HTR-8/SVneo (cell line): ENCODE results near the gene TRDMT1.
A peak's percentile ranks its signal among the peaks of the same experiment; 100 is the strongest.
"Not testable (repeated sequence)": the region's sequence is repeated elsewhere in the genome, so short reads cannot be mapped to it uniquely, and the experiment has no call there.

ENCODE experiments used
- DNase-seq: peaks from one replicate; pipeline ENCODE4 v3.0.0; 2011; ENCODE audit warnings: low spot score, mixed read lengths; ENCODE audit not compliant: insufficient read length
- FAIRE-seq: peaks from 2 replicates; lab custom pipeline; 2011; peaks lifted over from hg19 to GRCh38; lab: Jason Lieb, UNC

The TRDMT1 gene

DNA sequence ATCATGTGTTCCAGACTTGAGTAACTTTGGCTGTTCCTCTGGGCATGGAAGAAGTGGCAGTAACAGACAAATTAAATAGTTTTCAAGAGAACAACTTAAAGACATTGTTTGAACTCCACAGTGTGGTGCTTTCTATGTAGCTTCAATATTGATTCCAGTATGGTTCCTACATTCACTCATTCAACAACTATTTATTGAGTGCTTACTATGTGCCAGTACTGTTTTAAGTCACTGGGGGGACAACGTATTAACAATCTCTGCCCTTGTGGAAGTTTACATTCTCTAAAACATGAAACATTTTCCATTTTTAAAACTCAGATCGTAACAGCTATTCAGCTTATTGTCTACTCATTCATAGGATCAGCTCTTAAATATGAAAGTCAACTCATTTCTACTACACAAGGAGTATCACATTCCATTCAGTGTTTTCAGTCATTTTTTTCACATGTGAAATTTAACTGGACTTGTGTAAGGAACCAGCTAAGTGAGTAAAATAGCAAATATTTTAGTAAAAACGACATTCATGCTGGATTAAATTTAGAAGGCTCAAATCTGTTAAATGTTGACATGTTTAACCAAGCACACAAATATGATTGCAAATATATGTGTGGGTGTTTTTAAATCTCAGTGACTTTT, 58.3 kb downstream of the TRDMT1 start:
- FAIRE-seq: no peak
- no peak for DNase-seq

DNA sequence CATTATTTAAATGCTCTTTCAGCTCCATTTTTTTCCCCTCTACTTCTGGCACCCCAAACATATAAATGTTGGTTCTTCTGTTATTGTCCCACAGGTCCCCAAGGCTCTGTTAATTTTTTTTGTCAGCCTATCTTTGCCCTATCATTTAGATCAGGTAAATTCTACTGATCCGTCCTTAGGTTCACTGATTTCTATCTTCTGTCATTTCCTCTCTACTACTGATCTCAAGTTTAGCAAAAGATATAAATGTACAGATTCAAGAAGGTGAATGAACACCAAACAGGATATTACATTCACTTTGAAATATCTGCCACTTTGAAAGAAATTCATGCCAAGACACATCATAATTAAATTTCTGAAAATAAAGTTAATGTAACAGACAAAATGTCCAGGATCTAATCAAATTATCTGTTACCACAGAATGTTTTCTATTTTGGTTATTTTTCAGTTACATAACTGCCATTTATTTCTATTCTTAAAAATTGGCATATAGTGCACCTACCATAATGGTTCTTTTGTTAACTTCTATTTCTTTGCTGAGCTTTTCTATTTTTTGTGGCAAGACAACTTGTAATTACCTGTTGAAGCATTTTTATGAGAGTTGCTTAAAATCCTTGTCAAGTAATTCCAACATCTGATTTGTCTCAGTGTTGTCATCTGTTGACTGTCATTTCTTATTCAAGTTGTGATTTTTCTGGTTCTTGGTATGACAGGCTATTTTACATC, 59.8 kb downstream of the TRDMT1 start:
- FAIRE-seq (no peak), DNase-seq (no peak)

DNA sequence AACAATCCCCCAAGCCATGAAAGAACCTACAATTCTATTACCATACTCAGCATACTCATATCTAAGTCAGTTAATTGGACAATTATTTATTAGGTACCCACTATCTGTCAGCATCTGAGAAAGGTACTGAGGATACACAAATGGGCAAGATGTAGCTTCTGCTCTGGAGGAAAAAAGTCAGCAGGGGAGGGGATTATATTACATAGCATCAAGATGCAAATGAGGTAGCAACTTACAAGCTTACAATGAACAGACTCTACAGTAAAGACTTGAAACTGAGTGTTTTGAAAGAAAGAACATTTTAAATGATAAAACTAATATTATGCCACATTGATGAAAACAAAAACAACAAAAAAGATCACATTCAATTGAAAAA, 61.1 kb downstream of the TRDMT1 start:
- FAIRE-seq (no peak), DNase-seq (no peak)

DNA sequence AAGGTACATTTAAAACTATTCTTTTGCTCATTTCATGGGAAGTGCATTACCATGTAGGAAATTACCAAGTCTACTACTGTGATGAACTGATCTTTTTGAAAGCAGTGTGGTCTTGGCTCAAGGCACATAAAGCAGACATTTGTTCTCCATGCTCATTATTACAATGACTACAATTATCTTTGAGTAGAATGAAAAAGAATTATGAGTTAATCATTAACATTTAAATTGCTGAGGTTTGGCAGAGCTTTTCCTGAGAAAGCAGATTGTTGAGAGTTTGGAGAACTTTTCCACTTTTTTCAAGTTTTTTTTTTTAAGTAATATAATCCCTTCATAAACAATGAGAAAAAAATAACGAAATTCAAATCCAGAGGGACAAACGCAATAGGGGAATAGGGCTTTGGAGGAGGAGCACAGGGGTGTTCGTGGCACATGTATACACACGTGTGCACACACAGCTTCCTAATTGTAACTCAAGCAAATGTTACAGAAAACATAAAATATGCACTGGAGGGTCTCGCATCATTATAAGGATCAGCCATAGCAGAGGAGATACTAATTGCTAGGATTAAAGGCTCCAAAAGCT, 62.9 kb downstream of the TRDMT1 start:
- no peak for DNase-seq
- FAIRE-seq: no peak

DNA sequence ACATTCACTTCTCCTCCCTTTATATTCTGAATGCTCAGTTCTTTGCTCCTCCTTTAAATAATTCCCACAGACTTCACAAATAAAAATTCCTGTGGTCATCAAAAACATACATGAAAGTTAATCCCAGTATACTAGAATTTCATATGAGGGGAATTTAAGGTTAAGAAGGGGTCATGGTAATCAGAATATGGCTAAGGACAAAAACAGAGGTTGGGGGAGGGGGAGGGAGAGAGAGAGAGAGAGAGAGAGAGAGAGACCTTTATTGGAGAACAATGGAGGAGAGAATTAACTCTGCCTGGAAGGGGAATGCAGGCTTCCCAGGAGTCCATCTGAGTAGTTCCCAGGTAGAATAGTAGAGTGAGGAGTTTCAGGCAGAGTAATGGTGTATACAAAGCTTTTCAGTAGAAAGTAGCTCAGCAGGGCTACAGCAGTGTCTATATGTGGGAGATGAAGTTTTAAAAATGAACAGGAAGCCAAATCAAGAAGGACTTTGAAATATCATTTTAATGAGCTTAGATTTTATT, 66.7 kb downstream of the TRDMT1 start:
- DNase-seq: no peak
- FAIRE-seq: no peak

DNA sequence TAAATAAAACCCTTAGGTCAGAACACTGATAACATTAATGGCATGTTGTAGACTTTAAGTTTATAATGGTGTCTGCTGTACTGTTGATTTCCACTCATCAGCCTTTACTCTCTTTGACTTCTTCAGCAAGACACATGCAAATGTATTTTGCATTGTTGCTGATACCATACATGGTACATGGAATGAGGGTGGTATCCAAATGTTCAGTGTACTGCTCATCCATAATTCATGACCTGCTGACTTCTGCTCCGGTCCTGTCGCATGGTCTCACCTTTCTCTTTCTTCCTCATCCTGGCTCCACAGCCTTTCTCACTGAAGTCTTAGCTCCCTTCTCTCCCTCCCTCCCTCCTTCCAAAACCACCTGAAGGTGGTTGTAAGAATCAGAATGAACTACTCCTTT, 67.2 kb downstream of the TRDMT1 start:
- no peak for DNase-seq
- FAIRE-seq: no peak

DNA sequence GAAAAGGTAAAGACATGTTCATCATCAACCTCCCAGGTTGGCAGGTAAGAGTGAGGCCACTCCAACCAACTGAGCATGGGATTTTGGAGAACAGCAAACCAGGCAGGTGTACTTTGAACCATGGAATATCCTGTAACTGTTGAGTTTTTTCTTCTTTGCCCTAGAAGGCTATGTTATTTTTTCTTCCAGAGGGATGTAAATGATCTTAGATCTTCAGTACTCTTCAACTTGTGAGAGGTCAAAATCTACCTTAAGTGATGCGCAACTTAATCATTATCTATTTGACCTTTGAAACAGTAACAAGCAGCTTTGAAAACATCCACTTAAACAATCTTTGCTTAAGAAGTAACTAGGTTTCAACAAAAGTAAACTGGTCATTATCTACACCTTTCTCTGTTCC, 71.7 kb downstream of the TRDMT1 start, which contains the start of gene CUBN:
Gene CUBN (minus strand): TSS at position 71 of the 400 bp plus-strand sequence. CDS start 46 bp downstream, at position 25.
- DNase-seq: no peak

DNA sequence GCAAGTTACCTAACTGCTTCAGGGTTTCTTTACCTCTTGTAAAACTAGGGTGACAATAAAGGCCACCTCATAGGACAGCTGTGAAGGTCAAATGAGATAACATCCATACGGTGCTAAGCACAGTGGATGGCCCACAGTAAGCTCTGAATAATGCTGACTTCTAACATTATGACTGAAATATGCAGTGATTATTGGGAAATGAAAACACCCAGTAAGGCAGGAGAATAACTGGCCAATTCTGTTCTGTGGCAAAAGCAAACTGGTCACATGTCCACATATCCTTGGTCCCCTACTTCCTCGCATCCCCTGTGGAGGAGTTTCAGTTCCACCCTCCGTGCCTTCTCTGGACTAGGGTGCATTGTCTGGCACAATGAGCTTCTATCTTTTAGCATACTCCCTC, 73.2 kb downstream of the TRDMT1 start:
- FAIRE-seq (no peak), DNase-seq (no peak)

More for the DNA sequence above, 71.7 kb downstream of the TRDMT1 start, which contains the start of gene CUBN:
- no peak for FAIRE-seq

DNA sequence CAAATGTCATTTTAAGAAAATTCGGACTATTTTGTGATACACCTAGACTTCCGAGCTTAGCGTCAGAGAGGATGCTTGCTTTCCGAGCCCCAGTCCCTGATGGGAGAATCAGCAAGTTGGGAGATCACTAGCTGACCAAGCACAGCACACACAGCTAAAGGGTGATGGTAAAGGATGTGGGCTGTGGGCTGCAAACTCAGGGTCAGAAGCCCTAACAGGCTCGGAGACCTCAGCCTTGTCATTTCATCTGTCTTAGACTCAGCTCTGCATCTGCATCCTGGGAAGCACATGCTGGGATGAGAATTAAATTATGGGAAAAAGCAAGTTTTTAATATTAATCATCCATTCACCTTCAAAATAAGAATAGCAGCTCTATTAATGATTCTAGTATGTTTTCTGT, 75.1 kb downstream of the TRDMT1 start:
- DNase-seq (no peak), FAIRE-seq (no peak)

DNA sequence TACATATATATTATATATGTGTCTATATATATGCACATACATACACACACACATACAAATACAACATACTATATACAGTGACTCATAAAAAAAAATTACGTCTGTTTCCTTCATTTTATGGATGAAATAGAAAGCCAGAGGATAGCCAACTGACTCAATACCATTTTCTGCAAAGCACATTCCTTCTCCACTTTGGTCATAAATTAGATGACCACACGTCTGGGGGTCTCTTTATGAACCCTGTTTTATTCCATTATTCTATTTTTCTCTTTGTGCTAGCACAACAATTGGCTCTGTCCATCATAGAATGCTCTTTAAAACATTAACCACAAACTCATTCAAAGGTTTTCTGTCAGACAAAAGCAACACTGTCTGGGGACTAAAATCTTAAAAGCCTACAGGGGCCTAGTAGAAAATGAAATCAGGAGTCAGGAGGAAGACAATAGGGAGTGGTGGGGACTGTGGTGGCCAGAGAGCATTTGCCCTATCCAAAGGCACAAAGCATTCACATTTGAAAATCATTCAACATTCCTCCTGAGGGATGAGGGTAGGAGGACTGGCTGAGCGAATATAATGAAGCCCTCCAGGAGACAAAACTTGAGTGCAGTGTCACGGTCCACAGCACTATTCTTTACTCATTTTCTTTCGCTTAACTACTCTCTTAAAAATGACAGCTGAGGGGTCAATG, 76.1 kb downstream of the TRDMT1 start:
- no peak for FAIRE-seq
- no peak for DNase-seq

DNA sequence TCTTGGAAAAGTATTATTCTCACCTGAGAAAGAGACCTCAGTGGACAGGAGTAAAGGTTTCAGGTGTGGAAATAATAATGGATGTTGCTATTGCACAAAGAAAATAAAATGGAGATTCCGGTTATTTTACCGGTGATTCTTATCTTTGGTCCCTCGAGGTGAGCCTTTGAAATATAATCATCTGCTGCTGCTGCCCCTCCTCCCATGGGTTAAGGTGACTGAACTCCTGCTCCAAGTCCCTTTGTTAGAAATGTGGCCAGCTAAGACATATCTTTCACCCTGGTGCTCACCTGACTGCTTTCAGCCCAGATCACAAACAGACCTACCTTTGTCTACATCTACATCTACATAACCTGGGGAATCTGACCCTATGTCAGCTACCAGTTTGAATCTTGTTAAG, 77.5 kb downstream of the TRDMT1 start:
- no peak for FAIRE-seq
- DNase-seq: no peak

DNA sequence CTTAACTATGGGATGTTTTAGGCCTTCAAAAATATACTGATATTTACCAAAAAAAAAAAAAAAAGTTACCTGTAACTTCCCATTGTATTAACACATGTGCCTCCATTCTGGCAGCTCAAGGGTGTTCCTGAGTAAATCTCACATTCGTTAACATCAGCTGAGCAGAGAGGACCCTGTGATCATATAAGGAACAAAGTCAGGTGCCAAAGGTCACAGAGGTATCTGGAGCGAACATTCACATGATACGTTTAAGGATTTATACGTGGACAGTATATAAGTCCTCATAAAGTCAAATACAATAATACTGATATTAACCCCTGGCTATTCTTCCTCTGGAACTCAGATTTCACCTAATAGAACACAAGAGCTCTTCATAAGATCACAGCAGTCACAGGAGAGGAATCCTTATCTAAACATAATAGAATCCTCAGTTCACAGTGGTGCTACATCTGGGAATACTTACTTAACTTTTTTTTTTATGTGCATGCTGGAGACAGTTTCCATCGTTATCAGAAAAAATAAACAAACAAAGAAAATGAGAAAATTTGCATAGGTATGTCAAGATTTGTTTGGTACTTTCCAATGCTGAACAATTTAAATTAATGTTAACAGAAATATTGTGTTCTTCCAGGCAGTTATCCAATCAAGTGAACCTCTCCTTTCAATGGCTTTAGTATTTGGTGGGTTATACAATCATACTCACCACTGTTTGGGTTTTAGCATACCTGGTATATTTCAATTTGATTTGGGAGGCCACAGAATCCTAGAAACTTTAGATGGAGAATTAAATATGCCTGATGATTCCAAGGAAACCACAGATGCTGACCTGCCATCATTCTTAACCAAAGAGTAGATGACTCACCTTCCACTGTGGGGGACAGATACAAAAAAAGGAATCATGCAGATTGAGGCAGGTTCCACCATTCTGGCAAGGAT, 78.5 kb downstream of the TRDMT1 start:
- no peak for FAIRE-seq
- no peak for DNase-seq

DNA sequence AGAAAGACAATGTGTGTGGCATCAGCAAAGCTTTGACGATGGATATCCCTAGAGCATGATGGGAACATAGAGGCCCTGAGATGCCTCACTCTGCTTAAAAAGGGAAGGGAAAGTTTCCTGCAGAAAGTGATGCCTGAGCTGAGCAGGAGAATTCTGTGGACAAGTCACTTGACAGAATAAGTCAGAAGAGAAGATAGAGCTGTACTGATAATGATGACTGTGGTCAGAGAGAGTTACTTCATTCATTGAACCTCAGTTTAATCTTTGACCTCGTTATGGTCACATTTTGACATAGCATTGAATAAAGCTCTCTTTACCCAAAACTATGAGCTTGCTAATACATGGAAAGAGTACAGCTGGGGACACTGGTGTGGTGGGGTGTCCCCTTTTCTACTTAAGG, 79.4 kb downstream of the TRDMT1 start:
- no peak for DNase-seq

DNA sequence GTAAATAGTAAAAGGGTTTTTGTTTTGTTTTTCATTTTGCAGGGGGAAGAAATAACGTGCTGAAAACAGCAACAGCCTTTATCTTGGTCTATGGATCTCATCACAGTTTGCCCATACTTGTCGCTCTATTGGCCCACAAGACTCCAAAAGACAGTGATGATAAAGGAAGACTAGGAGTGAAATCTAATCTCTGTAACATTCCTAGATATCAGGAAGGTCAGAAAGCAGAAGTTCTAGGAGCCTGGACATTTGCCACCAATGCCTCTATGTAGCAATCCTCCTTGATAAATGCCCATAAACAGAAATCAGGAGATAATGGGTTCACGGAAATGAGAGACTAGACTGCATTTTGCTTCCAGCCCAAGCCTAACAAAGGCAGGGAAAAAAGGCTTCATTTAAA, 80.8 kb downstream of the TRDMT1 start:
- DNase-seq (no peak), FAIRE-seq (no peak)

More for the DNA sequence above, 79.4 kb downstream of the TRDMT1 start:
- FAIRE-seq: no peak

DNA sequence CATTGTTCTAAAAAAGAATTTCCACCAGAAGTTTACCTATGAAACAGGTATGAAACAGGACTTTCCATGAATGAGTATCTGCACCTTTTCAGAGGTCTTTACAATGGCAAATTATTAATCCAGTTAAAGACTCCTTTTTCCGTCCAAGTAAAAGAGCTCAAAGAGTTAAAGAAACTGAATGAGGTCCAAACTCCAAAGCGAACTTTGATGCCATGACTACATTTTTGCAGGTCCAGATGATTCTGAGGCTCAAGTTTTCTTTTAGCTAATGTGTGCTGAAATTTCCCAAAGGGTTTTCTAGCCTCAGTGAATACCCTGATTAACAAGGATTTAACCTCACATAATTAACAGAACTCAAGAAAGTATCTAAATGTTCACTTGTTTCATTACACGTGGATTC, 81.6 kb downstream of the TRDMT1 start:
- DNase-seq (no peak), FAIRE-seq (no peak)

DNA sequence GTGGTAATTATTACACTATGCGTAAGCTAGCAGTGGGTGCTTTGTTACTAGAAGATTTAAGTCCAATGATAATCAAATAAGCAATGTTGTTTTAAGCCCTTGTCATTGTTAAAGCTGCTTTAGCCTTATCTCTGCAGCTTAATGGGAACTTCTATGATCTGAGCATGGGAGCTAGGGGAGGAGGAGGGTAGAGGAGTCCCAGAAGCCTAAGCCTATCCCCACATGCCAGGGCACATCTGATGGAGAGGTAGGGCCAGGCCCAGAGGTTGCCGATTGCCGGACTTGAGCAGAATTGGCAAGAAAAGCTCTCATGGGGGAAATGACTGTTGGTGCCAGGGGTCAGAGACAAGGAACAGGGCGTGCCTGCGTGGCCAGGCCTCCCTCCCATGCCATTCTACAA, 85.3 kb downstream of the TRDMT1 start:
- DNase-seq (no peak), FAIRE-seq (no peak)

DNA sequence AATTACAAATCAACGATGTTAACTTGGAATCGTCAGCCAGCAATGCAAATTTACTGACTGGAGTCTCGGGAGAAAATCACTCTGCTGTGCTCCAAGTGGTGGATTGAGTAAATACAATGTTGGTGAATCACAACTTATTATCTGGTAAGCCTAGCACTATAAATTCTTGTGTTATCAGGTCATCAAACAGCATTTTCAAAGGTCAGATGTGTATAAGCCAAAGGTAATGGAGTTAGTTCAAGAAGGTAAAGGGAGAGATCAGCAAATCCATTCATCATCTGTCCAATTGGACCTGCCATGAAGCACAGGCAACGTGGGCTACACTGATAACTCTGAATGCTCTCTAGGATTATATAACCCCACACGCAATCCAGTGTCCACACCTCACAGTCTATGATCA, 85.8 kb downstream of the TRDMT1 start:
- DNase-seq (peak; percentile 40), FAIRE-seq (no peak)

DNA sequence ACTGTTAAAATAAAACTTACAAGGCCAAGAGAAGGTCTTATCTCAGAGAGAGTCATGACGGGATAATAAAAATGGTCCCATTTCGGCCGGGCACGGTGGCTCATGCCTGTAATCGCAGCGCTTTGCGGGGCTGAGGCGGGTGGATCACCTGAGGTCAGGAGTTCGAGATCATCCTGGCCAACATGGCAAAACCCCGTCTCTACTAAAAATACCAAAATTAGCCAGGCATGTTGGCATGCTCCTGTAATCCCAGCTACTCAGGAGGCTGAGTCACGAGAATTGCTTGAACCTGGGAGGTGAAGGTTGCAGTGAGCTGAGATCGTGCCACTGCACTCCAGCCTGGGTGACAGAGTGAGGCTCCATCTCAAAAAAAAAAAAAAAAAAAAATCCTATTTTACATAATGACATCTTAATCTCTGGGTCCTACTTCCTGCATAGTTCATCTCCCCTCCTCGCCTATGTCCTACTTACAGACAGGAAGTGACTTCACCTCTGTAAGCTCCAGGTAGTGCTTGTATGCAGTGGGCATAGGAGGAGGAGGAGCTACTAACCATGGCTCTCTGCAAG, 86.5 kb downstream of the TRDMT1 start:
- FAIRE-seq, DNase-seq: not testable (repeated sequence)

DNA sequence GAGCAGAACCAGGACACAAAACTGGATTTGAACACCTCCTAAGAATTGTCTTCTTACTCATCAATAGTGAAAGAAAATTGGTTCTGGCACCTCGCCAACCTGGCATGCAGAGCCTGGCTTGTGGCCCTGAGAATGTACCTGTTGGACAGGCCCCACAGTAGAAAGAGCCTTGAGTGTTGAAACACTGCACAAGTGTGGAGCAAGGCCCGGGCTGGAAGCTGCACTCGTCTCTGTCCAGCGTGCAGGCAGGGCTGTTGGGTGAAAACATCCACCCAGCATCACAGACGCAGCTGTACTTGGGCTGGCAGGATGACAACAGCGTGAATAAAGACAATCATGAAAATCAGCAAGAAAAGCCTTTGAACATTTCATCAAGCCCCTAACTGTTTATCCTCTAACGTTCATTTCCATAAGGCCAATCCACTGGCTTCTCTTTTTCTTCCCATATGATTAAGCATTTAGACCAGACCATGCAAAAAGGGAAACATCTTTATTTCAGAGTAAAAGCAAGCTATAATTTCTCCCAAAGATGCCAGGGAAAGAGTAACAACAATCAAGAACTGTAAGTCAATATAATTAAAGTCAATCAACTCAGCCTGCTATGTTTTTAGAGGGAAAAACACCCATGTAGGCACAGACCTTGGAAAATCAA, 87.5 kb downstream of the TRDMT1 start:
- FAIRE-seq (no peak), DNase-seq (no peak)
